CD4-positive, alpha-beta T cell treated with Interferon gamma for 1 hour (primary cell): ENCODE results near the gene MACROD2.

ENCODE experiments used
- DNase-seq: peaks from one replicate; pipeline ENCODE4 v3.0.0-alpha.2; 2020

Gene MACROD2

DNA sequence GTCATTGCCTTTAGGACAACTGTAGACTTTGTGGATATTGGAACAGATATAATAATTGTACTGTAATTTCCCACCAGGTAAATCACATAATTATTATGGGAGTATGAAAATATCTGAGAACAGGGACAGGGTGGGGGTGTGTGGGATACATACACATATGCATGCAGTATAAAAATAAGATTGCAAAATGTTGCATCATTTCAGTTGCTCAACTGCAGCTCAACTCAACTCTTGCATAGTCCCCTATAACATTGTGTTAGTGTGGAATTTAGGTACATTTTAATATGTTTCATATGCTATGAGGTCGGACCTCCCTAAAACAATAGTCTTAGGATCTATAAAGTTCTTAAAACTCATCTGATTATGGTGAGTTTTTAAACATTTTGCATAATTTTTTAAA is 617.1 kb downstream of the MACROD2 start:
- no peak for DNase-seq

DNA sequence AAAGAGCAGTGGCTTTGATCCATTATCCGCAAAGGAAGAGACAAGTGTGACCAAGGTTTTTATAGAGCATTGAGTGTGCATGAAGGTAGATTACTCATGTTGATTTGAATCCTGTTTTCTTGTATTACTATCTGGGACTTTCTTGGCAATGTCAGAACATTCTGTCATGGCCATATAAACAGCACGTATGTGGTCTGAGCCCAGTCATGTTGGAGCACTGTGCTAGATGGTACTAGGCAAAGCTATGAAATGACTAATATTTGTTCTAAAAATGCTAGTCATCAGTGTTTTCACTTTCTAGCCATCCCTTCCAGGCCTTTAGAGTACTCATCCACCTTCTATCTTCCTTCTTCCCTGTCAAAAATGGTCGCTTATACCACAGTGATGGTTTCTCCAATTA is 620.7 kb downstream of the MACROD2 start:
- DNase-seq, result no peak

DNA sequence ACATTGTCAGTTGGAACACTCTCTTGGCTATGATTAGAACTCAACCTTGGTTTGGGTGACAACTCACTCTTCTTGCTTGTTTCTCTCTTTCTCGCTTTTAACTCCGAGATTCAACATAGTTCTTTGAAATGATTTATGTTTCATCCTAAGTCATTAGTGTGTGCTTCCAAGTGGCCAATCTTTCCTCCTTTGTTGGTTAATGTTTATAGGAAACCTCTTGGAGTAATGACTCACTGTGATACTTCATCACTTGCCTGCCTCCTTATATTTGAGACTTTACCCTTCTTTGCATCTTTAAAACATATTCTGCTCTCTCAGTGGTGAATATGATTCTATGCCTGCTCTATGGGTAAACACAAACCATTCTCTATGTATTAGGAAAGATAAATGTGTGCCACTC is 621.8 kb downstream of the MACROD2 start:
- DNase-seq, result no peak

DNA sequence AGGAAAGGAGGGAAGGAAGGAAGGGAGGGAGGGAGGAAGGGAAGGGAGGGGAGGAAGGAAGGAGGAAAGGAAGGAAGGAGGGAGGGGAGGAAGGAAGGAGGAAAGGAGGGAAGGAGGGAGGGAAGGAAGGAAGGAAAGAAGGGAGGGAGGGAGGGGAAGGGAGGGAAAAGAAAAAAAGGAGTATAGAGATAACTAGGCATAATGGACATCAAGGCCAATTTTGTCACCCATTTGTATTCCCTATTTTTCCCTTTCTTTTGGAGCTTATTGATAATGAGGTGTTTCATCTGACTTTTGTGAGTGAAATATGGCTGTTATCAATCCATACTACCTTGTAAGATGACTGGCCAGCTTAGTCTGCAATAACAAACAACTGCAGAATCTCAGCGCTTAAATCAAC is 624.1 kb downstream of the MACROD2 start:
- no peak for DNase-seq

DNA sequence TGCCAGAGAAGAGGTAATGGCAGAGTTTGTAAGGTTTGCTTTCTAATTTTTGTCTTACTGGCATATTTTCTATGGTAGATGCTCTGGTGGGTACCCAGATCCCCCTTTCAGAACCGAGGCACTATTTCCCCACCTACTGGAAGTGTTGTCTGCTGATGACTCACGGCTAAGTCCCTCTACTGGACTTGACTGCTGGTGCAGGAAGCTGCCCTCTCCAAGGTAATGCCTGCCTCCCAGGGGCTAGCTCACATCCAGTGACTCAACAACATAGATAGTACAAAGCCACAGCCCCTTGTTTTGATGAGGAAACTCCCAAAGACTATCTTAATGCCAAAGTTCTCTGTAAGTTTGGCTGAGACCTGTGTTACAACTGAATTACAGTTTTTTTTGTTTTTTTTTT is 627.5 kb downstream of the MACROD2 start:
- no peak for DNase-seq

DNA sequence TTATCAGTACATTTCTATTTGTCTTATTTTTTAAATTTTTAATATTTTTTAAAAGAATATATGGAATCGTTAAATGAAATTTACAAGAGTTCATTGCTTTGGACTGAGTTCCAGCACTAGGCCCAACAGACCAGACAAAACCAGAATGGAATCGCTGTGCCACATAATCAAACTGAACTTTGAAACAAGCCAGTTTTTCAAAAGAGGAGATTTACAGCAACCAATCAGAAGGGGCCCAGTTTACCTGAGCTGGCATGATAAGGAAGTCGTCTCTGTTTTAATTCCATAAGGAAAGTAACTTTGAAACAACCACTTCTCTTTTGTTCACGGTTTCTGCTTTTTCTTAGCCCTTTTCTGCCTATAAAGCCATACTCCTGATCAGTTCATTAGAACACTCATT is 635.7 kb downstream of the MACROD2 start:
- DNase-seq, result no peak

DNA sequence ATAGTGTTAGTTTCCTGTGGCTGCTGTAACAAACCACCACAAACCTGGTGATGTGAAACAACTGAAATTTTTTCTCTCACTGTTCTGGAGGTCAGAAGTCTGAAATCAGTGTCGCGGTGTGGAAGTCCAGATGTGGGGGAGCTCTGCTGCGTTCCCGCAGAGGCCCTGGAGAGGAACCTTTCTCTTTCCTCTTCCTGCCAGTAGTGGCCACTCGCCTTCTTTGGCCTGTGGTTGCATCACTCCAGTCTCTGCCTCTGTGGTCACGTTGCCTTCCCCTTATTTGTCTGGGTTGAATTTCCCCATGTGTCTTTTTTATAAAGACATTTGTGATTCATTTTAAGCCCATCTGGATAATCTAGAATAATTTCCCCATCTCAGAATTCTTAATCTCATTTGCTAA is 637.6 kb downstream of the MACROD2 start:
- DNase-seq, result no peak

DNA sequence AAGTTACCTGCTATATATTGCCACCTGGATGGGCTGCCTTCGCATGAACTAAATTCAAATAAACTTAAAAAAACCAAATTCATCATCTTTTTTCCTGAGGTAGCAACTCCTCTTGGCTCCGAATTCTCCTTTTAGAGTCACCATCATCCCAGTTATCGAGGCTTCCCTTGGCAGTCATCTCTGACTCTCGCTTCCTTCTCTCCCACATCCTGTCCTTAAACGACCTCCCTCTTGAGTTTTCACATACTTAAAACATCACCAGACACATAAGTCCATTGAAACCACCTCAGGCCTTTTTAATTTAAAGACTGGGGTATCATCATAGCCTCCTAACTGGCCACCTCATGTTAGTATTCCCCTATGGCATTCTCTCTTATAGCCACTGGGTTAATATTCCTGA is 638.2 kb downstream of the MACROD2 start:
- DNase-seq, result no peak

DNA sequence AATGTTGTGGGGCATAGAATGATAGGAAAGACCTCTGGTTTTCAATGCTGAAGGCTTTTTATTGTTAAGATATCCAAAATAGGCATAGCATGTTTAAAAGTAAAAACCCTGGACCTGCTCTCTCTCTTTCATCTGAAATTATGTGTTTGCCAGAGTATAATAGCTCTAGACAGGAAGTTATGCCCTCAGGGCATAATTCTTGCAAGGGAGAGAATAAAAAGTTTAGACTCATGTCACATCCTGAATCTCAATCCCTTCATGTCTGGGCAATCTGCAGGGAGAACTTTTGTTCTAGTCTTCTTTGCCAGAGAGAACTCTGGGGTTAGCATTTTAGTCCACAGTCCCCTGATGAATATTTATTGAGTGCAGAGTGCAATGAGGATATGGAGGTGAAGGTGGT is 639.3 kb downstream of the MACROD2 start:
- DNase-seq, result no peak

DNA sequence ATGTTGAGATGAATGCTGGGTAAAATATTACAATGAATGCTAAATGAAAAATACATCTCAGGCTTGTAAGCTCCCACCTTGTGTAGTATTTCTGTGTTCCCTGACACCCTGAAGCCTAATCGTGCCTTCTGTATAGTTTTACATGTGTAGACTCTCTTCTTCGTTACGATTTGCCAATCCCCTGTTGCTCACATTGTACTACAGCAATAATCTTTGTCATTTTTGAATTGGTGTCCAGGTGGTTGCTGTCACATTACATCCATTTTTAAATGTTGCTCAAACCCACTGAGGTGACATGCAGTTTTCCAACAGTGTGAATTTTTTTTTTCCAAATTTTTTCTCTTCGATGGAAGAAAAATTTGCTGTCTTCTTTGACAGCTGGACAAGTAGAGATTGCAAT is 642.1 kb downstream of the MACROD2 start:
- no peak for DNase-seq

DNA sequence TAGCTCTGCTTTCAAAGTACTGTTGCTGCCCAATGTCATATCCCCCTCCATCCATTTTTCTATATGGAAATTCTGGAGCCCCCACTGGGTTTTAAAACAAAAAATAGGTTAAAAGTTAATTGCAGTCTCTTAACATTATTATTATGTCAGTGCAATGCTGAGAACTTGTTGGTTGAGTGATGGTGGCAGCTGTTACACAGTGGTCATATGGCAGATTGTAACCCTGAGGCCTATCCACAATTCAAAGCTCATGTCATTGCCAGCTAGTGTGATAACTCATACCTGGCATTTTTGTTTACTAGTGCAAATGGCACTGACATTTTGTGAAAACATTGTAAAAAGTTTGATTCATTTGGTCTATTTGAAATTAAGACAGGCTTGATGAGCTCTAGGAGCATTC is 647.8 kb downstream of the MACROD2 start:
- DNase-seq, result no peak

DNA sequence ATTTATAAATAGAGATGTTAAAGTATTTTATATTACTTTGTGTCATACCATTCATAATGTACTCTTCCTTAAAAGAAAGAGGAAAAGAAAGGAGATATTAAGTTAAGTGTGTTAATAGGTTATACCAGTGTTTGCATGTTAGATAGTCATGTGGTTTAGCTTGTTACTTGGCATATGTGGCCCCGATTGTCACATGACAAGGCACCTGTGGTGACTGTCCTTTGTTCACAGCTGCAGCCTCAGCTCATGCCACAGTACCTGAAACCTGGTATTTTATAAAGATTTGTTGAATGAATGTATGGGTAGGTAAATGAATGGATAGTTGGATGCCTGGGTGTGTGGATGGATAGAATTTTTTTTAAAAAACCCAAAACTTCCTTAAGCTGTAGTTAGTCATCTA is 648.2 kb downstream of the MACROD2 start:
- no peak for DNase-seq

DNA sequence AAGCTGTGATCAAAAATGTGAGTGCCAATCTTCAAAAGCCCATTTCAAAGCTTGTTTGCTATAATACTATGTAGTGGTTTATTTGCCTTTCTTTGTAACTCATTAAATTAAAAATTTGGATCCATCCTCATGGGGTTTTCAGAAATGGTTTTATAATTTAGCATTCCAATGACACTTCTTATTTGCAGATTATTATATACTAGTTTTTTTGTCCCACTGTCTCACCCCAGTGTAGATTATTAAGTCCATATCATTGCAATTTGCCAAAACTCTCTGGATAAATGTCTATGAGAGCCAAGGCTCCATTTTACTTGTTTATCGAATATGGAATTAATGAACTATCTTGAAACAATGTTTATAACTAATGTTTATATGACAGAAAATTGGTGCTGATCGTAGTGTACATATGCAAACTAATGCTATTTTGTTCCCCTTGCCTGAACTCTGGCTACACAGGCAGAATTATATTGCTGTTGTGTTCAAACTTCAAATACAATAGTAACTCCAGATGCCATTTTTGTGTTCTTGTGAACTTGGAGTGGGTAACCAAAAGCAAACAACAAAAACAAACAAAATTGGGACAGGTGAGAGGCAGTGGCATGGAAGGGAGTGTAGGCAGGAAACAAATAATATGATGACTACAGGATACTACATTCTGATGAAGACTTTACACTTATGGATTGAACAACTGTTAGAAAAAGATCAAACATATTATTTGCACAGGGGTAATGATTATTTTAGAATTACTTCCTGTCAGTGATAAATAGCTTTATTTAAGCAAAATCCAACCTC is 649.2 kb downstream of the MACROD2 start:
- DNase-seq, result no peak

DNA sequence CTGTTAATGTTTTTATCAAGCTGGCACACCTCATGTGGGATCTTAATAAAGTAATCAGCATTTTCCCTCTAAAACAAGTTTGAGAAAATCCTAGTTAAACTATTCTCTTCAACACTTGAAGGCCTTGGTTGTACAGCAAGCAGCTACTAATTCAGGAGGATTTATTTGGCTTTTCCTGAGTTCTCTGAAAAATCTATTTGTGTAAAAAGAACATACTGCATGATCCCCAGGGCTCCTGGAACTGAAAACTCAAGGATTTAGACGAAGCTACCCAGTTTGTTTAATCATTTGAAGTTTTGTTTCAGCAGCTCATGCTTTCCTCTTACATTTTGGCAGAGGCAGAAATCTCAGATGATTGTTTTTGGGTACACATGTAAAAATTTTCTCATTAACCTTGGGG is 651.7 kb downstream of the MACROD2 start:
- DNase-seq, result no peak

DNA sequence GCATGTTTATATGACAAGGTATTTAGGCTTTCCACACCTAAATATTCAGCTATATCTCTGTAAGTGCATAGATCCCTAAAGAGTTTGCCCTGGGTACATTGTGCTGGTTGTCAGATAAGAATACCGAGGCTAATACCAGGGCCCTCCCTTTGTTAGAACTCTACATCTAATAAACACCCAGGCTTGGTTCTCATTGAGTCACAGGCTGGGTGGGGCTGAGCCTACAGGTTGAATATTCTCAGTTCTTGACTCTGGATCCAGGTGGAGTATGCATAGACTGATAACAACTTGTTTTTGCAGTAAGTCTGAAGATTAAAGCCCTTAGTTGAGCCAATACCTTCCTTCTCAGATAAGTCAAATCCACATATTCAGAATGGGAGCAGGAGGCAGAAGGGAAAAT is 654.3 kb downstream of the MACROD2 start:
- DNase-seq, result no peak

DNA sequence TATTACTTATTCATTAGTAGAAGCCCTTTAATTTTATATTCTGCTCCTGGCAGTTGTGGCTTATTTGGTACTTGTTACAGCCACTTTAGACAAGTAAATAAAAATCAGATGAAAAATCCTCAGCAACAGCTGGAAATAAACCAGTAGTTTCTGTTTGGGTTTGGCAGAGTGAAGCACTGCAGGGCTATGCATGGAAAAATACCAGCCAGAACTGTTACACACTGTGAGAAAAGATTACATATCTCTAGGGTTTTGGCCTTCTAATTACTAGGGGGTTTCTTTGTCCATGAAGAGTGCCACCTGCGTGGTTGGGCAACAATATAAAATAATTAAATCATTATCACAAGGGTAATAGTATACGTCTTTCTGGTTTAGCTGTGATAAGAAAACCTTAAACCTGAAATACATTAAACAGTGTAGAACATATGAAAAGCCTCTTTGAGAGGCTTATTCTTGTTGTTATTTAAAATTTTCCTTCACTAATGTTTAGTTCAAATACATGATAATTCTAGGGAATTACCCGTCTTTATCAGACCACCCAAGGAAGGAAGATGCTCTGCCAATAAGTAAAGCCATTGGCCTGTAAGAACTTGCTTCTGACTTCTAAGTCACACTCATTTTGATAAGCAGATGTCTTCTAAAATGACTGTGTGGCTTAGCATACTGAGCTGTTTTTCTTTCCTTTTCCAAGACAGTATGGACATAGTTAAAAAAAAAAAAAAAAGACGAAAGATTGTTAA is 662.1 kb downstream of the MACROD2 start:
- no peak for DNase-seq

DNA sequence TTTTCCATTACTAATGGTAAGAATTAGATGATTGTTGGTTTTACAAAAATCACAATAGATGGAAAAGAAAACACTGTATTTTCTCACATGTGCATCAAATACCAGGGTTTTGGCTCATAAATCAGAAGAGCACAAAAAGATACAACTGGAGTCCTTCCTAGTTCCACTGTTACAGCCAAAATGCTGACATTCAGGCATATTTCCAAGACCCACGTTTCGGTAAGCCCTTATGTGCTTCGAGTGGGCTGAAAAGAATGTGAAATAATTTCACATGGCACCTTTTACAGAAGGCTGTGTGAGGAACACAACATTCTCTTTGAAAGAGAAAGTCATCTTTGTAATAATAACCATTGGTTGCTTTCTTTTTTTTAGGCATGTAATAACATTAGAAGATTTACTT is 668.8 kb downstream of the MACROD2 start:
- DNase-seq, result no peak

DNA sequence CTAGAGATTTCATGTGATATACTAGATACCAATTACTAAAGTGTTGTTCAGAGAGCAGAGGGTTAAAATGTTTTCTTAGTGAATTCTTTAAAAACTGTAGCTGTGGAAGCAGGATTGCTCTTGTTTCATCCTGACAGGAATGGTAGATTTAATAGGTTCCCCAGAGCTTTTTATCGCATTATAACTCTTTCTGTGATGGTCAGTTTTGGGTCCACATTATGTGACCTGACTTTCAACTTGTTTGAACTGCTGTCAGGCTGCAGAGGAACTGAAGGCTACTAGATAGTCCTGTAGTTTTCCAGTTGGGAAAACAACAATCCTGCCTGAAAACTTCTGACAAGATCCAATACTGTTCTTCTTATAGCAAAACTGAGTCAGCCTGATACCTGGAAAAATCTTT is 671.4 kb downstream of the MACROD2 start:
- DNase-seq, result no peak

DNA sequence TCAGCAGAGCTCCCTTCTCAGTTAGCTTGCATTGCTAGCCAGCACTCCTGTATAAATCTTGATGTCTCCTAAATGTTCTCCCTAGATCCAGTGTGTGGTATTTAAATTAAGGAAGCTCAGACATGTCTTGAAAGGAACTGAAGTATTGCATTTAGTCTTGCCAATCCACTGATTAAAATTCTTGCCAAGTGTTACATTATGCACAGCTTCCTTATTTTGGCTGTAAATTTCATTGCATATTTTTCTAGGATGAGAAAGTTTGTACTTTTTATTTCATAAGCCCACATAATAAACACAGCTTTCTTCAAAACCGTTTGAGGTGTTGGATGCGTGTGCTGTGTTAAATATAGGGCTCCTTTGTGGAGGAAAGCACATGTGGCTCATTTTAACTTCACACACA is 671.9 kb downstream of the MACROD2 start:
- no peak for DNase-seq

DNA sequence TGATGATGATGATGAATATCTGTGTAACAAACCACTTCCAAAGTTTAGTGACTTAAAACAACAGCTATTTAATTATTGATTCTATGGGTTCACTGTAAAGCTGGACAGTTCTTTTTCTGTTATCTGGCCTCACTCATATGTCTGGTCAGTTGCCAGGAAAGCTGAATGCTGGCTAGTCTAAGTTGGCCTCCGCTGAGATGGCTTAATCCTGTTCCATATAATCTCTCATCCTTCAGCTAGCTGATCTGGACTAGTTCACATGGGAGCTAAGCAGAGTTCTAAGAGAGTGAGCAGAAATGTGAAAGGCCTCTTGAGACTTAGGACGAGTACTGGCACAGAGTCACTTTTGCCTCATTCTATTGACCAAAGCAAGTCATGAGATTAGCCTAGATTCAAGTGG is 676.8 kb downstream of the MACROD2 start:
- no peak for DNase-seq

DNA sequence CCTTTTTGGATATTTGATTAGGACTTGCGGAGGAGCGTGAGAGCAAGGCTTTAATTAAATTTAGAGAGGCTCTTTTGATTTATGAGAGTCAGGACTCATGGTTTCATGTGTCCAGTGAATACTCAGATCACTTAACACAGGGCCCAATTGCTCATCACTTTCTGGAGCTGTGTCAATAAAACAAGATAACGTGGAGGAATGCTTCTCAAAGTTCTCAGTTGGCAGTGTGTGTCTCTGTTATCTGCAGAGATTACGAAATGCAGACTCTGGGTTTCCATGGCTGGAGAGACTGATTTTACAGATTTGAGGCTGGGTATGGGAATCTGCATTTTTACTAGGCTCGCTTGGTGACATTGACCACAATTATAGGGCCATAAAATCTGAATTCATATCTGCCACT is 677.8 kb downstream of the MACROD2 start:
- DNase-seq, result no peak

DNA sequence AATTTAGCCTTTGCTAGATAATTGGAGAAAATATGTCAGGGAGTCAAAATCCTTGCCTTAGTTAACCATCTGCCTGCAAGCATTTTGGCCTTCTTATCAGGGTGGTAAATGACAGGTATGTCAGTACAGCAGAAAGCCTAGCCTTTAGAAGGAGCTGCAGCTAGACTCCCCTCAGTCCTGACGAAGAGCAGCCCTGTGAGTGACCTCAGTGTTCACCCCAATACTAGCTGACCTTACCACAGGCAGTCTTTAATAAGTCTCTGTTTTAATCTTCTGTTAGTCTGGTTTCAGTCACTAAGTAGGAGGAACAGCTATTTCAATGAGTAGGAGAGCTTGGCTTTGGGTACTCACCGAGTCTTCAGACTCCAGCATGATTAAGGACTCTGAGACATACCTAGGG is 682.1 kb downstream of the MACROD2 start:
- DNase-seq, result no peak

DNA sequence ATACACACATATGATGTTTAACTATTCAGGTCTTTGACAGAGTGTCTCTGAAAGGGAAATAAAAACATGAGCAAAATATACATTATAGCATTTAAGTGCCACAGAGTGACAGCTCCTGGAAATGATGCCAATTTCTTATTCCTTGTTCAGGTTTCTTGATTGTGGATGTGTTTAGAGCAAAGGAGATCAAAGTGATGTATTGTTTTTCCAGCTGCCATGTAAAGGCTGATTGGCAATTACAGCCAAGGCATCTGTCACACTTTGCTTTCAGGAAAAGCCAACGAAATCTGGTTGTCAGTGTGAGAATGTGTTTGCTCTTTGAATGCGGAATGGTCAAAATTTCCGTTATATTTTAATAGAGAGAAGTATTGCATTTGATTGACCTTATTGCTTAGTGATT is 689.9 kb downstream of the MACROD2 start:
- DNase-seq, result no peak

DNA sequence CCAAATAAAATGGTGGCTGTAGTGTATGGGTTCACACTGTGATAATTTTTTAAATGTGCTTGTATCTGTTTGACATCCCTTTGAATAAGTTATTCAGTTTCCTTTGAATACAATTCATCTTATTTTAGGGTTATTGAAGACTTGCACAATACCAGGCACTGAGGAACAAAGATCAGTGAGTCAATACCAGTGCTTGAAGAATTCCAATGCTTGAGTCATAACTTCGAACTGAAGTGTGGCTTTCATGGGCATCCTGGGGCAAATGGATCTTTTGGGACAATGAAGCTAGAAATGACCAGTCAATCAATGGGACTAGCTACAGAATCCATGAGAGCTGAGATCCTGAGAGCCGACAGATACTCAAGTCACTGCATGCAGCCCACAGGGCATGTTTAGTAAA is 692.0 kb downstream of the MACROD2 start:
- no peak for DNase-seq

DNA sequence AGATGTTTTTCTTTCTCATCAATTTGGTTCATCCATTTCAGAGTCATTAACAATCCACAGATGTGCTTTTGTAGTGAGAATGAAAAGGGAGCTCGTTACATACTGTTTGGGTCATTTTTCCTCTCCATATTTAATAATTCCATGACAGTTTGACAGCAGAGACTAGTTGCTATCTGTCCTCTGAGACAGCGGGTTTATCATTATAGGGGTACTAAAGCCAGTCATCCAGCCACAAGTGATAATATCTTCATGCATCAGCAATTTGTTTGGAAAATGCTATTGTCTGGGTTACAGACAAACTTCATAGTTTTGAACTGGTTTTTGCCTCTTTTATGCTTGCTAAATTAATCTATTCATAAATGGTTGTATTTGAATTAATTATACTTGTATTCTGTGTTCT is 692.7 kb downstream of the MACROD2 start:
- DNase-seq, result no peak
